CD4-positive, alpha-beta T cell (primary cell): Measurements from ENCODE around the gene CCN5. TPM values are rescaled to one million over a fixed set of nuclear protein-coding genes. Genes with fewer than 3 reads are reported as not detected.
A peak's percentile ranks its signal among the peaks of the same experiment; 100 is the strongest.

ENCODE experiments used
- ATAC-seq: fragments of 200-7000 bp; cut with Tn5 transposase; one replicate; pipeline ENCODE4 v1.10.0; 2022; ENCODE audit warnings: mild to moderate bottlenecking; ENCODE audit not compliant: poor library complexity
- CTCF ChIA-PET: fragments of 350-600 bp; sonication (Branson Sonifier 250); formaldehyde crosslinking; loops from one replicate; lab custom pipeline; 2021; ENCODE audit warnings: antibody characterized with exemption, inconsistent platforms; lab: Charles Lee
- POLR2A ChIA-PET: fragments of 350-600 bp; sonication (Branson Sonifier 250); formaldehyde crosslinking; loops from one replicate; lab custom pipeline; 2021; ENCODE audit warnings: antibody characterized with exemption, inconsistent platforms; lab: Charles Lee
- DNase-seq, 14 experiments: peaks; one replicate each; pipeline ENCODE4 v3.0.0-alpha.2; 2013 to 2020; ENCODE audit warnings: mixed read lengths in 2 of 14
- H3K27ac ChIP-seq, 2 donors: one replicate each; pipeline versions ENCODE4 v1.5.1 to v1.7.0; 2013; ENCODE audit warnings: low read length in 2 of 2, low read depth in 1 of 2, mild to moderate bottlenecking in 1 of 2
- H3K27me3 ChIP-seq, 2 experiments: 1 replicate in 1 of 2; 2 replicates in 1 of 2; pipeline versions ENCODE4 v1.6.1 to v1.7.0; 2013; ENCODE audit warnings: low read length in 2 of 2, control low read depth in 1 of 2, mild to moderate bottlenecking in 1 of 2, moderate library complexity in 1 of 2; ENCODE audit not compliant: insufficient read depth in 2 of 2, control insufficient read depth in 1 of 2
- H3K36me3 ChIP-seq: one replicate; pipeline ENCODE4 v1.6.1; 2013; ENCODE audit warnings: low read length, control low read depth; ENCODE audit not compliant: insufficient read depth
- H3K4me1 ChIP-seq: one replicate; pipeline ENCODE4 v1.6.1; 2013; ENCODE audit warnings: low read length, control low read depth; ENCODE audit not compliant: insufficient read depth
- H3K4me3 ChIP-seq: one replicate; pipeline ENCODE4 v1.5.1; 2013; ENCODE audit warnings: mild to moderate bottlenecking, low read length, moderate library complexity
- H3K9me3 ChIP-seq, 2 experiments: 1 replicate in 1 of 2; 2 replicates in 1 of 2; pipeline versions ENCODE4 v1.6.1 to v1.7.0; 2013; ENCODE audit warnings: low read length in 2 of 2, mild to moderate bottlenecking in 2 of 2, control low read depth in 1 of 2, moderate library complexity in 1 of 2; ENCODE audit not compliant: control insufficient read depth in 1 of 2, insufficient read depth in 1 of 2
- H3K27ac Mint-ChIP-seq: one replicate; pipeline ENCODE4 v1.8.0; 2020; ENCODE audit warnings: mixed read lengths
- H3K27me3 Mint-ChIP-seq: one replicate; pipeline ENCODE4 v1.8.0; 2021; ENCODE audit warnings: mixed read lengths
- H3K36me3 Mint-ChIP-seq: one replicate; pipeline ENCODE4 v1.8.0; 2021; ENCODE audit warnings: low read depth, mixed read lengths
- H3K4me1 Mint-ChIP-seq: one replicate; pipeline ENCODE4 v1.8.0; 2021; ENCODE audit warnings: low read depth, mixed read lengths
- H3K4me3 Mint-ChIP-seq: one replicate; pipeline ENCODE4 v1.8.0; 2020; ENCODE audit warnings: mild to moderate bottlenecking, mixed read lengths
- H3K9me3 Mint-ChIP-seq: one replicate; pipeline ENCODE4 v1.8.0; 2020; ENCODE audit warnings: mixed read lengths
- CTCF ChIP-seq: fragments of 200-600 bp; IDR thresholded peaks from one replicate; pipeline ENCODE4 v1.8.0; 2022; ENCODE audit warnings: antibody characterized with exemption, mild to moderate bottlenecking
- intact Hi-C, 2 experiments: fragments of 100-400 bp; cut with DNase I in 1 of 2; cut with micrococcal nuclease in 1 of 2; formaldehyde crosslinking; loops; one replicate each; pipeline versions ENCODE4 v1.15.1 to v1.9.0; 2023 to 2025; cut with DNase I, micrococcal nuclease
- total RNA-seq, 174 experiments: library from RNA in 2 of 174; stranded (reverse) in 2 of 174; gene quantifications; one replicate each; pipeline ENCODE4 v1.2.3 and lab custom pipeline; 2021 to 2026

The CCN5 gene
- total RNA-seq, 2 experiments from 2014 or later: not detected

GRCh38 chr20:44738813-44739477, 23.8 kb downstream of the CCN5 start:
- Histone ChIP-seq H3K27me3 (no peaks in the 10 kb centered on the region), H3K36me3 (no peaks in the 10 kb centered on the region), H3K27ac (no peak overlapping the region), H3K9me3 (no peaks in the 10 kb centered on the region), H3K4me3 (no peak overlapping the region), H3K4me1 (peaks cover 9% of the 10 kb centered on the region)
- Mint-ChIP-seq H3K4me3 (peak overlapping the region; percentile 34), H3K27me3 (peaks cover 5% of the 10 kb centered on the region), H3K9me3 (no peaks in the 10 kb centered on the region), H3K4me1 (peaks cover 16% of the 10 kb centered on the region), H3K36me3 (no peaks in the 10 kb centered on the region), H3K27ac (no peak overlapping the region)
- ATAC-seq: peak; percentile 64
- TF ChIP-seq CTCF: no peak
- intact Hi-C loops: loop anchor here (5.0 to 10.0 kb wide), 3 partner anchors 264 to 1152 kb away; partner anchors contain the start of genes FITM2 (in 1 of the 2) and TTPAL (in 1 of the 2)
- ChIA-PET POLR2A (no interaction called here), CTCF (interaction anchor here (1.5 kb wide), 1 partner anchor 9 kb away, joined by 7 read pairs; no protein-coding TSS in a partner anchor)
- DNase-seq: peak in 9 of 14 experiments; percentile 5 to 79 (median 34)

GRCh38 chr20:44739942-44740341, 24.8 kb downstream of the CCN5 start:
- ATAC-seq: no peak
- Histone ChIP-seq H3K27me3 (peaks cover 0 to 3% of the 10 kb centered on the region in 2 experiments), H3K4me1 (peaks cover 9% of the 10 kb centered on the region), H3K4me3 (no peak overlapping the region), H3K9me3 (no peaks in the 10 kb centered on the region), H3K36me3 (no peaks in the 10 kb centered on the region), H3K27ac (no peak overlapping the region)
- no peaks in the 10 kb centered on the region for H3K36me3 Mint-ChIP-seq
- H3K27me3 Mint-ChIP-seq: peaks cover 9% of the 10 kb centered on the region
- H3K4me3 Mint-ChIP-seq: no peak overlapping the region
- H3K9me3 Mint-ChIP-seq: no peaks in the 10 kb centered on the region
- intact Hi-C loops: loop anchor here (5.0 to 10.0 kb wide), 3 partner anchors 265 to 1153 kb away; partner anchors contain the start of genes FITM2 (in 1 of the 2) and TTPAL (in 1 of the 2)
- POLR2A ChIA-PET: no interaction called here
- no peak for TF ChIP-seq CTCF
- CTCF ChIA-PET: no interaction called here
- H3K27ac Mint-ChIP-seq: no peak overlapping the region
- H3K4me1 Mint-ChIP-seq: peaks cover 20% of the 10 kb centered on the region
- no peak for DNase-seq

- CTCF ChIA-PET: no interaction called here
- no peaks in the 10 kb centered on the region for H3K36me3 Mint-ChIP-seq
- no peak overlapping the region for H3K27ac Mint-ChIP-seq
- Histone ChIP-seq H3K27me3 (peaks cover 12 to 16% of the 10 kb centered on the region in 2 experiments), H3K4me3 (no peak overlapping the region), H3K27ac (no peak overlapping the region), H3K9me3 (peaks cover 0 to 4% of the 10 kb centered on the region in 2 experiments), H3K4me1 (peaks cover 10% of the 10 kb centered on the region), H3K36me3 (no peaks in the 10 kb centered on the region)
- ATAC-seq: no peak
- H3K4me1 Mint-ChIP-seq: peaks cover 25% of the 10 kb centered on the region
- no peaks in the 10 kb centered on the region for H3K9me3 Mint-ChIP-seq
- POLR2A ChIA-PET: interaction anchor here (0.6 kb wide), 1 partner anchor 1848 kb away, joined by 4 read pairs; no protein-coding TSS in a partner anchor
- H3K27me3 Mint-ChIP-seq: peaks cover 27% of the 10 kb centered on the region
- TF ChIP-seq CTCF: no peak
- intact Hi-C loops: no loop called here
- no peak overlapping the region for H3K4me3 Mint-ChIP-seq
- DNase-seq: no peak
Observed at GRCh38 chr20:44742304-44743079, 27.3 kb downstream of the CCN5 start.
